NCI-H345 (cell line): ENCODE measurements around the gene CCDC169.

Experiments
- DNase-seq: peaks from one replicate; lab custom pipeline; 2025; lab: John Stamatoyannopoulos, UW

CCDC169 gene

GRCh38 chr13:36242761-36243160, 54.9 kb downstream of the CCDC169 start:
- DNase-seq: no peak

DNA sequence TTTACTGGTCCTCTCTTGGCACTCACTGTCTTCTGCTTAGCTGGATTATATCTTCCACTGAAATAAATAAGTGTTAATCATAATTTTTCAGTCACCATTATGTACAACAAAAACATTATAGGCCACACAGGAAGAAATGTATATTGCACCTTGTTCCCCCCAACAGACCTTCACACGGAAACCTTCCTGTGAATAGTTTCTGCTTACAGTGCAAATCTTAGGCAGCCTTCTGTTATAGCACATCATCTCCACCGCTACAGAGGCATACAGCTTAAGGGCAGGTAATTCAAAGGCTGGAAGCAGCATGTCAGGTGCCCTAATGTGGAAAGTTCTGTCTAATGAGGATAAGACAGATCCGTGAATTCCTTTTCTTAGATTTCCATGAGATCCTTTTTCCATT, 66.4 kb downstream of the CCDC169 start:
- DNase-seq: no peak

- no peak for DNase-seq
Observed at GRCh38 chr13:36224730-36225129, 72.9 kb downstream of the CCDC169 start.

- DNase-seq: no peak
Observed at GRCh38 chr13:36219883-36220282, 77.7 kb downstream of the CCDC169 start.

DNA sequence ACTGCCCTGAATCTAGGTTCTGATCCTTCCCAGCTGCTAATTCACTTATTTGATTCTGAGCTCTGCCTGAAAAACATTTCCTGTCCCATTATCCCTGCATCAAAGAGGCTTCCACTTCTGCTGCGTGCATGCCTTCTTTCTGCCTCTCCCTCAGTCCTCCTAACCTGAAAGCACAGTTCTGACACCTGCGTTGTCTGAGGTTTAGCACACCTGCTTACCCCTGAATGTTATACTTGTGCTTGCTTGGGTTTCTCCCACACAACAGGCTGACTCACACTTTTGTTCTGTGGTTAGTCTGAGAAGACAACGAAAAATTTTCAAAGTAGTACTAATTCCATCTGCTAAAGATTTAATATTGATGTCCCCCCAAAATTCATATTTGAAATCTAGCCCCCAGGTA, 80.2 kb downstream of the CCDC169 start:
- no peak for DNase-seq

DNA sequence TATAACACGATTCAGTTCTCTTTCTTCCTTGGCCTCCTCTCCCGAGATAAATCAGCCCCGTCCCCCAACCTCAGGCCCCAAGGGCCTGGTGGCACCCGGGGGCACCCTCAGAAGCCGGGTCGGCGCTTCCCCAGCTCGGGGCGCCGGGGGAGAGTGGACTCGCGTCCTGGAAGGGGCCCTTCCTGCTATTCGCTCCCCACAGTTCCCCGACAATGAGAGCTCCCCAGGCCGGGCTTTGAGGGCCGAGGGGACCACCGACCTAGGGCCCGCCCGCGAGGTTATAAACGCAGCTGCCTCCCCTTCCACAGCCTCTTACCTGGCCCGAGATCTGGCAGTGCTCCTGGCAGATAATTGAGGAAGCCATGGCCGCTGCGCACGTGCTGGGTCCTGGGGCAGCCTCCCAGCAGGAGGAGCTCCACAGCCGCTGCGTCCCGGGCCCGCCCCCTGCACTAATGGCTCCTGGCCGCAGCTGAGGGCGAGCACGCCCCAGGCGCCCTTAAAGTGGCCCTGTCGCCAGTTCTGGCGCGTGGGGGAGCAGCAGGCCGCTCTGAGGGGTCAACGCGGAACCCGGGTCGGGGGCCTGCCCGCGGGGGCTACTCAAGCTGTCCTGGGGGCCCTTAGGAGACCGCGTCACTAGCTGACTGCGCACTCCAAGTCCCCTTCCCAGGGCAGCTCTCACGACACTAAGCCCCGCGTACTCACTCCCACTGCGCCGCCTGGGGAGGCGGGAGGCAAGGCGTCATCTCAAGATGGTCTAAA, 83.3 kb downstream of the CCDC169 start, which contains the start of gene SOHLH2:
Gene SOHLH2, minus strand, starts transcription at position 394 of the 759 bp plus-strand sequence. Its CDS starts 30 bp downstream, at position 364.
- no peak for DNase-seq

DNA sequence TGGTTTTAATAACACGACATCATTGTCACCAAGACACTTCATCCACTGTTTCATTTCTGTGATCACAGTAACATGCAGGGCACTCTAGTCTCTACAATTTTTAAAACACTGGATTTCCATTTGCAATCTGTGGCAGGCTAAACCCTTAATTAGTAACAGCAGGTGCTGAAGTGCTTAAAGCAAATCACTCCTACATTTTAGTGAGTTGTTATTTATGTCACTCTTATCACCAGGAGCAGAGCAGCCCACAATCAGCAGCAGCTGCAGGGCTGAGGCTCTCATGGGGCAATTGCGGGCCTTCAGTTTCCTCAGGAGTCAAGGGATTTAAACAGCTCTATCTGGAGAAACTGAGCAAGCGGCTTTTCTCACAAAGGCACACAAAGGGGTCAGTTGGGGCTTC, 84.8 kb downstream of the CCDC169 start:
- no peak for DNase-seq

GRCh38 chr13:36211567-36211966, 86.0 kb downstream of the CCDC169 start:
- no peak for DNase-seq

GRCh38 chr13:36210738-36211137, 86.9 kb downstream of the CCDC169 start:
- DNase-seq: no peak

GRCh38 chr13:36207672-36208071, 89.9 kb downstream of the CCDC169 start:
- no peak for DNase-seq

- no peak for DNase-seq
Observed at GRCh38 chr13:36193151-36193855, 104.3 kb downstream of the CCDC169 start.

DNA sequence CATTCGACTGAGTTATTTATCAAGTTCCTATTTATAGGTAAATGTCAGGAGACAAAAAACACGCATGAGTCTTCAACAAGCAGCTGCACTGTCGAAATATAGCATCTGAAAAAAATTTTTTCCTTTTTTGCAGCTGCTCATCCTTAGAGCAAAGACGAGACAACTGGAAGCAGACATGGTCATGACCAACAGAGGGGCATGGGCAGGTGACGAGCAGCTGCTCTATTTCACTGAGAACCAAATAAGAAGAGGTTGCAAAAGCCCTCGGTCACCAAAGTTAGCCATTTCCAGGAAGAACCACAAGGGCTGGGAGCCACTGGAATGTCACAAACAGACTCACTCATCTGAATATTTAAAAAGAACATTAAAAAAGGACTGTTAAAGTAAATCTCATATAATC, 105.4 kb downstream of the CCDC169 start:
- no peak for DNase-seq

- DNase-seq: no peak
Observed at GRCh38 chr13:36190771-36191170, 106.8 kb downstream of the CCDC169 start.

DNA sequence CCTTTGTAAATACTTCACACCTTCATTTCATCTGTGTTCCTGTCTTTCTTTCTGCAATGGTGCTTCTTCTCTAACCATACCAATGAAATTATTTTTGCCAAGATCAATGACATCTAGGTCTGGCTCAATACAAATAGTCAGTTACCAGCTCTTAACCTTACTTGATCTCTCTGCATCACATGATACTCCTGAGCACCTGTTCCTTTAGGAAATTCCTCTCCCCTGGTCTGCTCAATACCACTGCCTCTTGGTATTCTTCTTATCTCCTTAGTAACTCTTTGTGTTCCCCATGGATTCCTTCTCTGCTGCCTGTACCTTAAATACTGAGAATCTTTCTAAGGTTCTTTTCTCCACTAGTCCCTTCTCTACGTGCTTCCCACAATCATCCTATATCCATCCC, 109.2 kb downstream of the CCDC169 start:
- no peak for DNase-seq

GRCh38 chr13:36183901-36184300, 113.7 kb downstream of the CCDC169 start:
- DNase-seq: no peak
